ENCODE results near the gene P2RY8. TPM values are rescaled to one million over a fixed set of nuclear protein-coding genes. Genes with fewer than 3 reads are reported as not detected.

The P2RY8 gene, protein sequence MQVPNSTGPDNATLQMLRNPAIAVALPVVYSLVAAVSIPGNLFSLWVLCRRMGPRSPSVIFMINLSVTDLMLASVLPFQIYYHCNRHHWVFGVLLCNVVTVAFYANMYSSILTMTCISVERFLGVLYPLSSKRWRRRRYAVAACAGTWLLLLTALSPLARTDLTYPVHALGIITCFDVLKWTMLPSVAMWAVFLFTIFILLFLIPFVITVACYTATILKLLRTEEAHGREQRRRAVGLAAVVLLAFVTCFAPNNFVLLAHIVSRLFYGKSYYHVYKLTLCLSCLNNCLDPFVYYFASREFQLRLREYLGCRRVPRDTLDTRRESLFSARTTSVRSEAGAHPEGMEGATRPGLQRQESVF
- total RNA-seq = 1 to 10 TPM in 1 of 4 donors, under 1 TPM in 3; 0.36 to 1.1 (median 0.62) TPM

GRCh38 chrX:1537031-1537715, at the start of gene P2RY8:
Gene P2RY8, minus strand, starts transcription at chrX:1537185. Its CDS starts 70,627 bp downstream, at chrX:1466558.
- TF ChIP-seq CTCF (IDR thresholded peaks at IDR 0.05 in 4 of 5, conservative IDR thresholded peaks at IDR 0.05 in 1 of 5) (no peak), POLR2A (IDR thresholded peaks at IDR 0.05) (no peak)
- Histone ChIP-seq H3K27ac (peak within 1 kb of the TSS in 3 of 4 donors; percentile 45 to 63 (median 60)), H3K4me1 (no peaks in the 10 kb centered on the region), H3K4me3 (peak within 1 kb of the TSS; percentile 35 to 51 (median 42)), H3K27me3 (no peaks in the 10 kb centered on the region), H3K9me3 (no peaks in the 10 kb centered on the region), H3K36me3 (no peaks in the 10 kb centered on the region)
- peak; percentile 21 to 70 for ATAC-seq
- in situ Hi-C loops (cut with MboI; ENCODE audit: low sequenced_read_pairs in 4 of 4) (no loop called here), intact Hi-C loops (cut with DNase I; ENCODE audit: low total_unique reads) (loop anchor here (10.0 kb wide), 1 partner anchor 52 kb away; no protein-coding TSS in a partner anchor)
- peak; percentile 38 for DNase-seq

GRCh38 chrX:1584237-1585011, 47.4 kb upstream of the P2RY8 start:
- H3K4me1 ChIP-seq = no peaks in the 10 kb centered on the region
- intact Hi-C loops (cut with DNase I; ENCODE audit: low total_unique reads) (no loop called here), in situ Hi-C loops (cut with MboI; ENCODE audit: low sequenced_read_pairs in 4 of 4) (loop anchor here (10.0 to 25.0 kb wide), 3 partner anchors 120 to 130 kb away; partner anchors contain the start of gene ASMTL (in 3 of the 4))
- no peak overlapping the region for H3K4me3 ChIP-seq
- no peak for DNase-seq
- H3K27ac ChIP-seq = no peak overlapping the region
- TF ChIP-seq CTCF (IDR thresholded peaks at IDR 0.05 in 4 of 5, conservative IDR thresholded peaks at IDR 0.05 in 1 of 5) (no peak), POLR2A (IDR thresholded peaks at IDR 0.05) (no peak)
- no peak for ATAC-seq
- no peaks in the 10 kb centered on the region for H3K27me3 ChIP-seq
- H3K9me3 ChIP-seq = no peaks in the 10 kb centered on the region
- H3K36me3 ChIP-seq = no peaks in the 10 kb centered on the region

DNA sequence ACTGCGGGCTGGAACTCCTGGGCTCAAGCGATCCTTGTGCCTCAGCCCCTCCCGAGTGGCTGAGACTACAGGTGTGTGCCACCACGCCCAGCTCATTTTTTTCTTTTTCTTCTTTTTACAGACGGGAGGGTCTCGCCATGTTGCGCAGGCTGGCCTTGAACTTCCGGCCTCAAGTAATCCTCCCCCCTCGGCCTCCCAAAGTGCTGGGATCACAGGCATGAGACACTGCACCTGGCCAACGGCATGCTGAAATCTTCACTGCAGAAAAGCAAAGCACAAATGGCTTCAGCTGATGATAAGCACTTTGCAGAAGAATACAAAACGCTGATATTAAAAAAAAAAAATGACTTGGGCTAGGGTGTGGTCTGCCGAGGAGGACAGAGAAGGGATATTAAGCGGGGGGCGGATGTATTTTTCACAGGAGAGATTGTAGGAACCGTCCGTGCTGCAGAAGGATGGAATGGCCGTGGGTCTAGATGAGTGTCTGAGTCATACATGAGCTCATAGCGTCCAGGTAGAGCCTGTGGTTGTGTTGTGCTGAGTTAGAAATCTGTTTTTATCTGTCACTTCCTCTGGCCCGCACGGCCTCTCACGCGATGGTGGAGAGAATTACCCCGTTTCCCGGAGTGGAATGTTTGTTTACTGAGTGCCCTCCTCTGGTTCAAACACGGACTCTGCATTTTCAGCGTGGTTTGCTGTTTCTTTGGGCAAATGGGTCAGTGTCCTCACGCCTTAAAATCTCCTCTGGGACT, 45.9 kb upstream of the P2RY8 start:
- no peak overlapping the region for H3K27ac ChIP-seq
- no peaks in the 10 kb centered on the region for H3K9me3 ChIP-seq
- no peaks in the 10 kb centered on the region for H3K4me1 ChIP-seq
- no peak for ATAC-seq
- no peak for TF ChIP-seq POLR2A (IDR thresholded peaks at IDR 0.05)
- no peak for TF ChIP-seq CTCF (IDR thresholded peaks at IDR 0.05 in 4 of 5, conservative IDR thresholded peaks at IDR 0.05 in 1 of 5)
- no peaks in the 10 kb centered on the region for H3K36me3 ChIP-seq
- no peak overlapping the region for H3K4me3 ChIP-seq
- in situ Hi-C loops (cut with MboI; ENCODE audit: low sequenced_read_pairs in 4 of 4) (loop anchor here (10.0 to 25.0 kb wide), 3 partner anchors 118 to 128 kb away; partner anchors contain the start of gene ASMTL (in 3 of the 4)), intact Hi-C loops (cut with DNase I; ENCODE audit: low total_unique reads) (no loop called here)
- DNase-seq = no peak
- H3K27me3 ChIP-seq = no peaks in the 10 kb centered on the region

GRCh38 chrX:1581132-1581531, 44.1 kb upstream of the P2RY8 start:
- no peaks in the 10 kb centered on the region for H3K9me3 ChIP-seq
- in situ Hi-C loops (cut with MboI; ENCODE audit: low sequenced_read_pairs in 4 of 4) = loop anchor here (10.0 to 25.0 kb wide), 3 partner anchors 116 to 126 kb away; partner anchors contain the start of gene ASMTL (in 3 of the 4)
- no peak for ATAC-seq
- DNase-seq = no peak
- no peaks in the 10 kb centered on the region for H3K36me3 ChIP-seq
- H3K4me3 ChIP-seq = no peak overlapping the region
- no peak overlapping the region for H3K27ac ChIP-seq
- intact Hi-C loops (cut with DNase I; ENCODE audit: low total_unique reads) = loop anchor here (1.0 kb wide), 1 partner anchor 127 kb away; no protein-coding TSS in a partner anchor
- peak; percentile 34 to 70 (median 61) for TF ChIP-seq CTCF (IDR thresholded peaks at IDR 0.05 in 4 of 5, conservative IDR thresholded peaks at IDR 0.05 in 1 of 5)
- TF ChIP-seq POLR2A (IDR thresholded peaks at IDR 0.05) = no peak
- no peaks in the 10 kb centered on the region for H3K27me3 ChIP-seq
- H3K4me1 ChIP-seq = no peaks in the 10 kb centered on the region

Data from gastrocnemius medialis (tissue), 4 donors.